Endothelial cell of umbilical vein (primary cell): ENCODE measurements around the gene CFAP20.

Experiments
- CTCF ChIP-seq, 2 donors: IDR thresholded peaks; 1 replicate in 1 of 2; 2 replicates in 1 of 2; pipeline ENCODE4 v1.5.1; 2011; ENCODE audit warnings: low read length in 2 of 2, mild to moderate bottlenecking in 2 of 2, moderate library complexity in 2 of 2, control low read depth in 1 of 2, inconsistent platforms in 1 of 2, low read depth in 1 of 2; ENCODE audit not compliant: insufficient read depth in 1 of 2; ENCODE audit errors: extremely low read depth in 1 of 2
- EZH2 ChIP-seq: IDR thresholded peaks from 2 replicates; pipeline ENCODE4 v1.6.1; 2012; ENCODE audit warnings: borderline replicate concordance, low read depth, mild to moderate bottlenecking, moderate library complexity, low read length, inconsistent platforms; ENCODE audit not compliant: severe bottlenecking
- GATA2 ChIP-seq: IDR thresholded peaks from 2 replicates; pipeline ENCODE4 v1.7.0; 2011; ENCODE audit warnings: low read depth, mild to moderate bottlenecking, moderate library complexity, mixed read lengths, low read length; ENCODE audit not compliant: insufficient read length, insufficient read depth
- JUN ChIP-seq: IDR thresholded peaks from 2 replicates; pipeline ENCODE4 v1.6.1; 2011; ENCODE audit warnings: borderline replicate concordance, low read depth; ENCODE audit not compliant: insufficient read length, insufficient read depth
- MAX ChIP-seq: IDR thresholded peaks from 2 replicates; pipeline ENCODE4 v1.6.1; 2011; ENCODE audit not compliant: insufficient read depth, insufficient read length
- MYC ChIP-seq: IDR thresholded peaks from one replicate; pipeline ENCODE4 v1.6.1; 2011; ENCODE audit warnings: mild to moderate bottlenecking, low read depth, low read length
- POLR2A ChIP-seq: IDR thresholded peaks from 2 replicates; pipeline ENCODE4 v1.6.1; 2012; ENCODE audit warnings: low read depth, mild to moderate bottlenecking, control low read depth, low read length
- POLR2AphosphoS5 ChIP-seq: IDR thresholded peaks from 2 replicates; pipeline ENCODE4 v1.6.1; 2012; ENCODE audit warnings: low read depth, mild to moderate bottlenecking, control low read depth, low read length, moderate library complexity; ENCODE audit not compliant: insufficient read depth

GRCh38 chr16:58157951-58158540, 28.9 kb upstream of the CFAP20 start:
- TF ChIP-seq CTCF (IDR thresholded peaks at IDR 0.05; ENCODE audit: extremely low read depth in 1 of 2, insufficient read depth in 1 of 2, low read depth in 1 of 2, low read length in 2 of 2), result no peak
- TF ChIP-seq EZH2, result no peak
- no peak for TF ChIP-seq POLR2AphosphoS5
- no peak for TF ChIP-seq GATA2
- no peak for TF ChIP-seq POLR2A
- TF ChIP-seq JUN, result no peak
- no peak for TF ChIP-seq MAX
- TF ChIP-seq MYC, result no peak
